H9 (cell line): ENCODE data around the gene MAN1A1. TPM values are rescaled to one million over a fixed set of nuclear protein-coding genes. Genes with fewer than 3 reads are reported as not detected.
A peak's percentile ranks its signal among the peaks of the same experiment; 100 is the strongest.

Experiments
- DNase-seq: peaks from one replicate; pipeline ENCODE4 v3.0.0-alpha.2; 2017
- H2AFZ ChIP-seq: one replicate; pipeline ENCODE4 v1.6.1; 2013; ENCODE audit warnings: mild to moderate bottlenecking, low read length, control low read depth, moderate library complexity
- H2AK5ac ChIP-seq: 2 replicates; pipeline ENCODE4 v1.6.1; 2013; ENCODE audit warnings: low read length, control low read depth, mixed read lengths; ENCODE audit not compliant: insufficient read length
- H2BK120ac ChIP-seq: one replicate; pipeline ENCODE4 v1.6.1; 2013; ENCODE audit warnings: low read depth, mild to moderate bottlenecking, low read length, control low read depth, inconsistent platforms; ENCODE audit not compliant: poor library complexity, severe bottlenecking
- H2BK12ac ChIP-seq: 2 replicates; pipeline ENCODE4 v1.6.1; 2013; ENCODE audit warnings: low read length, control low read depth, mixed read lengths, low read depth; ENCODE audit not compliant: insufficient read length
- H2BK15ac ChIP-seq: 2 replicates; pipeline ENCODE4 v1.6.1; 2013; ENCODE audit warnings: low read depth, low read length, control low read depth
- H2BK20ac ChIP-seq: one replicate; pipeline ENCODE4 v1.6.1; 2013; ENCODE audit warnings: low read depth, mild to moderate bottlenecking, low read length, control low read depth, inconsistent platforms; ENCODE audit not compliant: poor library complexity, severe bottlenecking
- H2BK5ac ChIP-seq: 2 replicates; pipeline ENCODE4 v1.6.1; 2013; ENCODE audit warnings: low read length, control low read depth, mixed read lengths; ENCODE audit not compliant: insufficient read length
- H3K14ac ChIP-seq: 2 replicates; pipeline ENCODE4 v1.6.1; 2013; ENCODE audit warnings: low read length, control low read depth; ENCODE audit not compliant: insufficient read depth
- H3K18ac ChIP-seq: 2 replicates; pipeline ENCODE4 v1.6.1; 2013; ENCODE audit warnings: low read depth, mild to moderate bottlenecking, mixed read lengths, low read length, control low read depth; ENCODE audit not compliant: insufficient read length
- H3K23ac ChIP-seq: 2 replicates; pipeline ENCODE4 v1.6.1; 2013; ENCODE audit warnings: low read length, control low read depth, mixed read lengths, low read depth; ENCODE audit not compliant: insufficient read length
- H3K23me2 ChIP-seq: 2 replicates; pipeline ENCODE4 v1.6.1; 2013; ENCODE audit warnings: low read depth, mild to moderate bottlenecking, mixed read lengths, low read length, control low read depth; ENCODE audit not compliant: insufficient read length, poor library complexity, severe bottlenecking
- H3K27ac ChIP-seq: 2 replicates; pipeline ENCODE4 v1.5.1; 2013; ENCODE audit warnings: low read length, control low read depth, mixed read lengths, low read depth; ENCODE audit not compliant: insufficient read length
- H3K27me3 ChIP-seq: 2 replicates; pipeline ENCODE4 v1.6.1; 2013; ENCODE audit warnings: low read length, control low read depth, inconsistent platforms; ENCODE audit not compliant: insufficient read depth
- H3K4ac ChIP-seq: 2 replicates; pipeline ENCODE4 v1.6.1; 2013; ENCODE audit warnings: low read depth, mild to moderate bottlenecking, control low read depth, inconsistent platforms, low read length, moderate library complexity
- H3K4me1 ChIP-seq: 2 replicates; pipeline ENCODE4 v1.6.1; 2013; ENCODE audit warnings: low read length, control low read depth, inconsistent platforms; ENCODE audit not compliant: insufficient read depth
- H3K4me2 ChIP-seq: 2 replicates; pipeline ENCODE4 v1.6.1; 2013; ENCODE audit warnings: low read length, control low read depth, mixed read lengths; ENCODE audit not compliant: insufficient read length, insufficient read depth
- H3K56ac ChIP-seq: 2 replicates; pipeline ENCODE4 v1.6.1; 2013; ENCODE audit warnings: low read depth, mild to moderate bottlenecking, mixed read lengths, low read length, control low read depth; ENCODE audit not compliant: insufficient read length
- H3K79me1 ChIP-seq: 2 replicates; pipeline ENCODE4 v1.6.1; 2013; ENCODE audit warnings: low read depth, mild to moderate bottlenecking, moderate library complexity, low read length, control low read depth, inconsistent platforms; ENCODE audit not compliant: insufficient read depth, poor library complexity, severe bottlenecking
- H3K79me2 ChIP-seq: 2 replicates; pipeline ENCODE4 v1.6.1; 2013; ENCODE audit warnings: low read length, control low read depth, inconsistent platforms; ENCODE audit not compliant: insufficient read depth
- H3K9ac ChIP-seq: 2 replicates; pipeline ENCODE4 v1.6.1; 2013; ENCODE audit warnings: low read length, control low read depth, mixed read lengths; ENCODE audit not compliant: insufficient read length; ENCODE audit errors: extremely low read depth
- H3K9me3 ChIP-seq: one replicate; pipeline ENCODE4 v1.6.1; 2013; ENCODE audit warnings: low read depth, low read length, inconsistent platforms; ENCODE audit not compliant: control insufficient read depth
- H3T11ph ChIP-seq: one replicate; pipeline ENCODE4 v1.6.1; 2013; ENCODE audit warnings: mild to moderate bottlenecking, low read length, control low read depth, inconsistent platforms
- H4K20me1 ChIP-seq: one replicate; pipeline ENCODE4 v1.6.1; 2013; ENCODE audit not compliant: control insufficient read depth, insufficient read length, insufficient read depth
- H4K5ac ChIP-seq: 2 replicates; pipeline ENCODE4 v1.6.1; 2013; ENCODE audit warnings: low read depth, mild to moderate bottlenecking, mixed read lengths, low read length, control low read depth; ENCODE audit not compliant: insufficient read length
- H4K8ac ChIP-seq: replicated peaks from 2 replicates; pipeline ENCODE4 v1.6.1; 2013; ENCODE audit warnings: low read length, control low read depth, mixed read lengths, low read depth; ENCODE audit not compliant: insufficient read length
- H4K91ac ChIP-seq: 2 replicates; pipeline ENCODE4 v1.6.1; 2013; ENCODE audit warnings: low read depth, mild to moderate bottlenecking, moderate library complexity, mixed read lengths, low read length, control low read depth; ENCODE audit not compliant: insufficient read length
- H3K27ac Mint-ChIP-seq, 3 experiments: 2 replicates in 2 of 3; 3 replicates in 1 of 3; pipeline ENCODE4 v1.8.0; 2020 to 2021; ENCODE audit warnings: mixed read lengths in 3 of 3, mild to moderate bottlenecking in 1 of 3, moderate library complexity in 1 of 3
- H3K27me3 Mint-ChIP-seq: 2 replicates; pipeline ENCODE4 v1.8.0; 2021; ENCODE audit warnings: low read depth, mild to moderate bottlenecking, moderate library complexity, mixed read lengths
- H3K36me3 Mint-ChIP-seq, 3 experiments: 2 replicates in 2 of 3; 3 replicates in 1 of 3; pipeline ENCODE4 v1.8.0; 2020 to 2021; ENCODE audit warnings: low read depth in 3 of 3, mixed read lengths in 3 of 3; ENCODE audit not compliant: insufficient read depth in 1 of 3
- H3K4me1 Mint-ChIP-seq, 2 experiments: 2 replicates each; pipeline ENCODE4 v1.8.0; 2020; ENCODE audit warnings: mixed read lengths in 2 of 2
- H3K4me3 Mint-ChIP-seq, 2 experiments: 2 replicates in 1 of 2; 3 replicates in 1 of 2; pipeline ENCODE4 v1.8.0; 2020 to 2021; ENCODE audit warnings: mild to moderate bottlenecking in 2 of 2, mixed read lengths in 2 of 2, moderate library complexity in 1 of 2
- H3K9me3 Mint-ChIP-seq, 2 experiments: 2 replicates in 1 of 2; 3 replicates in 1 of 2; pipeline ENCODE4 v1.8.0; 2020; ENCODE audit warnings: mild to moderate bottlenecking in 2 of 2, mixed read lengths in 2 of 2, moderate library complexity in 1 of 2
- CTCF ChIP-seq: fragments of 200-600 bp; sonication (generic); conservative IDR thresholded peaks from 3 replicates; pipeline ENCODE4 v1.8.0; 2021; ENCODE audit warnings: antibody characterized with exemption, mild to moderate bottlenecking
- WGBS: extraction: QIAGEN DNeasy Blood & Tissue Kit; methylation state at CpG from one replicate; pipeline ENCODE4 v1.1.7; 2013; ENCODE audit warnings: missing lambda C conversion rate, low lambda C conversion rate, mixed read lengths; ENCODE audit not compliant: insufficient read length; ENCODE audit errors: extremely low coverage; 5-methylcytosine and 5-hydroxymethylcytosine counted together
- total RNA-seq: library from RNA; stranded (reverse); gene quantifications from 2 replicates; pipeline ENCODE4 v1.2.1, GENCODE V29; 2021

The MAN1A1 gene
- total RNA-seq, 1 experiment from 2014 or later = 1.6 TPM

GRCh38 chr6:119313937-119314884 is 35.4 kb downstream of the MAN1A1 start:
- H3K27me3 Mint-ChIP-seq = no peaks in the 10 kb centered on the region
- Histone ChIP-seq H3K23ac (no peak overlapping the region), H3K27me3 (no peaks in the 10 kb centered on the region), H2BK12ac (no peak overlapping the region), H3K9ac (no peak overlapping the region), H3K79me1 (no peaks in the 10 kb centered on the region), H3T11ph (no peak overlapping the region), H3K23me2 (no peaks in the 10 kb centered on the region), H3K4ac (no peak overlapping the region), H4K5ac (no peak overlapping the region), H3K79me2 (no peaks in the 10 kb centered on the region), H2AFZ (no peak overlapping the region), H3K56ac (no peak overlapping the region), H3K14ac (no peak overlapping the region; the same call in 1 of the 2 replicates), H3K27ac (no peak overlapping the region), H4K91ac (no peak overlapping the region), H2BK120ac (no peak overlapping the region), H3K4me1 (no peaks in the 10 kb centered on the region; the same call in 1 of the 2 replicates), H3K4me2 (no peak overlapping the region), H4K20me1 (no peaks in the 10 kb centered on the region), H2BK5ac (no peak overlapping the region), H2BK20ac (no peak overlapping the region), H3K9me3 (no peaks in the 10 kb centered on the region), H4K8ac (no peak overlapping the region), H2BK15ac (no peak overlapping the region), H2AK5ac (no peak overlapping the region), H3K18ac (no peak overlapping the region)
- H3K27ac Mint-ChIP-seq = peak overlapping the region in 2 of 3 experiments; percentile 15 to 60; a peak in 3 of 7 replicates
- no peak for TF ChIP-seq CTCF
- no peak overlapping the region for H3K4me3 Mint-ChIP-seq
- no peaks in the 10 kb centered on the region for H3K36me3 Mint-ChIP-seq
- H3K4me1 Mint-ChIP-seq = peaks cover 3% of the 10 kb centered on the region in 2 experiments; a peak in 2 of 4 replicates
- no peak for DNase-seq
- no peaks in the 10 kb centered on the region for H3K9me3 Mint-ChIP-seq
- WGBS = no CpG with 5 or more reads among the region's 10 CpGs
